K562 (cell line): ENCODE measurements around the gene ELOB. TPM values are rescaled to one million over a fixed set of nuclear protein-coding genes. Genes with fewer than 3 reads are reported as not detected.

Source experiments
- ARNT ChIP-seq, 2 experiments: fragments of 450-650 bp; IDR thresholded peaks; 2 replicates each; pipeline ENCODE4 v1.6.1; 2016; ENCODE audit warnings: mild to moderate bottlenecking in 1 of 2
- ATF3 ChIP-seq, 2 experiments: fragments of 450-650 bp in 1 of 2; sonication (generic) in 1 of 2; formaldehyde crosslinking in 1 of 2; IDR thresholded peaks in 1 of 2; conservative IDR thresholded peaks in 1 of 2; 2 replicates each; pipeline versions ENCODE4 v1.6.1 to v1.8.1; 2016 to 2023; ENCODE audit warnings: mild to moderate bottlenecking in 2 of 2, moderate library complexity in 2 of 2, inconsistent platforms in 1 of 2, missing genetic modification reagents in 1 of 2
- CBX1 ChIP-seq: sonication (generic); IDR thresholded peaks from 2 replicates; pipeline ENCODE4 v1.6.1; 2016; ENCODE audit warnings: antibody characterized with exemption, low read depth, mild to moderate bottlenecking
- CBX3 ChIP-seq, 2 experiments: IDR thresholded peaks; 1 replicate in 1 of 2; 2 replicates in 1 of 2; pipeline ENCODE4 v1.6.1; 2012; ENCODE audit warnings: inconsistent platforms in 2 of 2, low read length in 2 of 2, borderline replicate concordance in 1 of 2, control low read depth in 1 of 2
- DNMT1 ChIP-seq: fragments of 450-650 bp; IDR thresholded peaks from 2 replicates; pipeline ENCODE4 v1.6.1; 2016; ENCODE audit warnings: antibody characterized with exemption, mild to moderate bottlenecking
- HCFC1 ChIP-seq: IDR thresholded peaks from 2 replicates; pipeline ENCODE4 v1.6.1; 2012; ENCODE audit warnings: low read depth, low read length, improper control_type of control experiment
- KLF10 ChIP-seq: fragments of 250-450 bp; sonication (Bioruptor Pico); IDR thresholded peaks from 2 replicates; pipeline ENCODE4 v1.6.1; 2021; ENCODE audit warnings: matching md5 sums
- NFE2 ChIP-seq: IDR thresholded peaks from 2 replicates; pipeline ENCODE4 v1.6.1; 2014; ENCODE audit warnings: antibody characterized with exemption, low read depth
- RAD51 ChIP-seq: fragments of 450-650 bp; IDR thresholded peaks from 2 replicates; pipeline ENCODE4 v1.7.1; 2016; ENCODE audit warnings: low read depth, mild to moderate bottlenecking, borderline replicate concordance
- RBM22 ChIP-seq: fragments of 200-400 bp; formaldehyde crosslinking; IDR thresholded peaks from 2 replicates; pipeline ENCODE4 v1.6.1; 2018; ENCODE audit warnings: low read length, low read depth; ENCODE audit not compliant: poor library complexity, severe bottlenecking
- SIN3A ChIP-seq, 2 experiments: fragments of 150-350 bp in 1 of 2; IDR thresholded peaks; 2 replicates each; pipeline ENCODE4 v1.6.1; 2011 to 2016; ENCODE audit warnings: borderline replicate concordance in 2 of 2, low read depth in 2 of 2, low read length in 2 of 2, mild to moderate bottlenecking in 2 of 2, moderate library complexity in 2 of 2; ENCODE audit not compliant: control insufficient read depth in 1 of 2
- TAF1 ChIP-seq: IDR thresholded peaks from 2 replicates; pipeline ENCODE4 v1.6.1; 2011; ENCODE audit warnings: mild to moderate bottlenecking, low read length, moderate library complexity; ENCODE audit not compliant: insufficient read depth, control insufficient read depth, severe bottlenecking; ENCODE audit errors: extremely low read depth
- ZBTB33 ChIP-seq: sonication (generic); formaldehyde crosslinking; IDR thresholded peaks from 2 replicates; pipeline ENCODE4 v1.8.1; 2023; ENCODE audit warnings: mild to moderate bottlenecking, missing genetic modification reagents
- ZEB2 ChIP-seq: fragments of 450-650 bp; IDR thresholded peaks from 2 replicates; pipeline ENCODE4 v1.6.1; 2016
- ZNF143 ChIP-seq: sonication (generic); formaldehyde crosslinking; IDR thresholded peaks from 2 replicates; pipeline ENCODE4 v1.9.0; 2022; ENCODE audit warnings: mild to moderate bottlenecking, missing genetic modification reagents
- ZNF217 ChIP-seq: sonication (generic); formaldehyde crosslinking; IDR thresholded peaks from 2 replicates; pipeline ENCODE4 v1.8.0; 2022; ENCODE audit warnings: mild to moderate bottlenecking, missing genetic modification reagents
- ZNF277 ChIP-seq: fragments of 250-450 bp; sonication (Bioruptor Pico); IDR thresholded peaks from 2 replicates; pipeline ENCODE4 v1.8.0; 2022; ENCODE audit warnings: inconsistent platforms, mild to moderate bottlenecking, moderate library complexity, borderline replicate concordance
- ZNF280A ChIP-seq: fragments of 450-650 bp; IDR thresholded peaks from 2 replicates; pipeline ENCODE4 v1.6.1; 2018; ENCODE audit warnings: mild to moderate bottlenecking, low read depth; ENCODE audit not compliant: partially characterized antibody
- polyA plus RNA-seq, 8 experiments: library from polyadenylated mRNA; depleted of rRNA in 4 of 8; stranded (reverse) in 5 of 8; unstranded in 3 of 8; fragments of >200 nt; fragmentation: Nextera tagmentation in 2 of 8; fragmentation: Illumina TruSeq in 1 of 8; extraction: Ambion mirVana in 2 of 8; extraction: Trizol in 1 of 8; gene quantifications; 2 replicates each; pipeline versions ENCODE4 v1.2.1 to v1.2.3, GENCODE V29; 2011 to 2014; ENCODE audit warnings: inconsistent platforms in 1 of 8, missing spikeins in 1 of 8
- total RNA-seq, 7 experiments: library from RNA; depleted of rRNA in 6 of 7; stranded (reverse); fragments of >200 nt in 6 of 7; fragmentation: Illumina TruSeq in 2 of 7; extraction: Trizol in 2 of 7; gene quantifications; 2 replicates each; pipeline versions ENCODE4 v1.2.1 to v1.2.3, GENCODE V29; 2011 to 2021; ENCODE audit warnings: low replicate concordance in 1 of 7

The ELOB gene
- total and polyA plus RNA-seq, 9 of the 15 experiments (the other 6 are each of a cell fraction or from before 2014, with no cell fraction given), result 63.2 to 791 (median 237) TPM

- no peak for TF ChIP-seq NFE2
- no peak for TF ChIP-seq ZEB2
- TF ChIP-seq RBM22, result peak; percentile 90
- TF ChIP-seq HCFC1, result no peak
- no peak for TF ChIP-seq DNMT1
- no peak for TF ChIP-seq TAF1
- no peak for TF ChIP-seq ZNF143 (CRISPR knock-in tag)
- no peak for TF ChIP-seq RAD51
- TF ChIP-seq SIN3A (IDR thresholded peaks at IDR 0.05; ENCODE audit: borderline replicate concordance in 2 of 2, control insufficient read depth in 1 of 2, low read depth in 2 of 2, low read length in 2 of 2), result 0 out of 4 replicates have a peak, but pooled peaks of 1 of the 2 experiments have one; percentile 22
- TF ChIP-seq CBX3 (IDR thresholded peaks at IDR 0.05; ENCODE audit: borderline replicate concordance in 1 of 2, low read length in 2 of 2), result no peak
- no peak for TF ChIP-seq ZNF217
- no peak for TF ChIP-seq ZNF280A
- TF ChIP-seq ZBTB33, result peak; percentile 99
- peak; percentile 18; the same call in 1 of the 2 replicates for TF ChIP-seq CBX1
- no peak for TF ChIP-seq ZNF277 (CRISPR knock-in tag)
- no peak for TF ChIP-seq ARNT (IDR thresholded peaks at IDR 0.05)
- no peak for TF ChIP-seq KLF10
- no peak for TF ChIP-seq ATF3 (IDR thresholded peaks at IDR 0.05)
- no peak for TF ChIP-seq ATF3 (CRISPR knock-in tag; conservative IDR thresholded peaks at IDR 0.05)
Observed at GRCh38 chr16:2770057-2770951, 6.8 kb downstream of the ELOB start (continued).
